ENCODE data around the gene NSMF.

The NSMF gene

GRCh38 chr9:137491735-137492432 is 32.8 kb upstream of the NSMF start:
- DNase-seq = no peak

- DNase-seq = no peak
Observed at GRCh38 chr9:137490532-137491186, 31.5 kb upstream of the NSMF start.

- DNase-seq = no peak
Observed at GRCh38 chr9:137488906-137489305, 29.8 kb upstream of the NSMF start.

GRCh38 chr9:137488327-137488653 is 29.2 kb upstream of the NSMF start:
- DNase-seq = no peak

- no peak for DNase-seq
Observed at GRCh38 chr9:137487454-137488326, 28.6 kb upstream of the NSMF start.

- DNase-seq = no peak
Observed at GRCh38 chr9:137486545-137487453, 27.7 kb upstream of the NSMF start.

GRCh38 chr9:137486141-137486490 is 27.0 kb upstream of the NSMF start:
- no peak for DNase-seq

- DNase-seq = no peak
Observed at GRCh38 chr9:137485343-137486140, 26.4 kb upstream of the NSMF start.

GRCh38 chr9:137484551-137485315 is 25.6 kb upstream of the NSMF start:
- DNase-seq = no peak

- no peak for DNase-seq
Observed at GRCh38 chr9:137482094-137482781, 23.1 kb upstream of the NSMF start.

GRCh38 chr9:137480686-137481683 is 21.9 kb upstream of the NSMF start:
- DNase-seq = no peak

- no peak for DNase-seq
Observed at GRCh38 chr9:137479892-137480685, 21.0 kb upstream of the NSMF start.

GRCh38 chr9:137478962-137479861 is 20.1 kb upstream of the NSMF start:
- DNase-seq = no peak

GRCh38 chr9:137478613-137478961 is 19.5 kb upstream of the NSMF start:
- DNase-seq = no peak

GRCh38 chr9:137477778-137478612 is 18.9 kb upstream of the NSMF start:
- DNase-seq = no peak

GRCh38 chr9:137476856-137477255 is 17.7 kb upstream of the NSMF start:
- no peak for DNase-seq
